NCI-H524 (cell line): ENCODE measurements around the gene LARGE2.

Experiments used
- DNase-seq, 2 experiments: peaks; one replicate each; lab custom pipeline; 2025; lab: John Stamatoyannopoulos, UW

Gene LARGE2

DNA sequence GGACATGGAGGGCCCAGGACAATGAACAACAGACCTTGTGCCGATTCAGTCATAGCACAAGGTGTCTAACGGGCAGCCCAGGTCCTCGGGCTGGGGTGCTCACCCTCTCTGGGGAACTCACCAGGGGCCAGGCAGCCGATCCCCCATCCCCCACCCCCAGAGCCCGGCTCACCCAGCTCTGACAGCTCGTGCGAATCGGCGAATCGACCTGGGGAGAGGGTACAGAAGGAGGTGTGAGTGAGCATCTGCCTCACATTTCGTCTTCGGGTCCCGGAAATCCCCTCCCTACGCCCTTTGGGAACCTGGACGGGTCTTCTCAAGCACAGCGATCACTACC, 5.2 kb upstream of the LARGE2 start:
- DNase-seq, result no peak

DNA sequence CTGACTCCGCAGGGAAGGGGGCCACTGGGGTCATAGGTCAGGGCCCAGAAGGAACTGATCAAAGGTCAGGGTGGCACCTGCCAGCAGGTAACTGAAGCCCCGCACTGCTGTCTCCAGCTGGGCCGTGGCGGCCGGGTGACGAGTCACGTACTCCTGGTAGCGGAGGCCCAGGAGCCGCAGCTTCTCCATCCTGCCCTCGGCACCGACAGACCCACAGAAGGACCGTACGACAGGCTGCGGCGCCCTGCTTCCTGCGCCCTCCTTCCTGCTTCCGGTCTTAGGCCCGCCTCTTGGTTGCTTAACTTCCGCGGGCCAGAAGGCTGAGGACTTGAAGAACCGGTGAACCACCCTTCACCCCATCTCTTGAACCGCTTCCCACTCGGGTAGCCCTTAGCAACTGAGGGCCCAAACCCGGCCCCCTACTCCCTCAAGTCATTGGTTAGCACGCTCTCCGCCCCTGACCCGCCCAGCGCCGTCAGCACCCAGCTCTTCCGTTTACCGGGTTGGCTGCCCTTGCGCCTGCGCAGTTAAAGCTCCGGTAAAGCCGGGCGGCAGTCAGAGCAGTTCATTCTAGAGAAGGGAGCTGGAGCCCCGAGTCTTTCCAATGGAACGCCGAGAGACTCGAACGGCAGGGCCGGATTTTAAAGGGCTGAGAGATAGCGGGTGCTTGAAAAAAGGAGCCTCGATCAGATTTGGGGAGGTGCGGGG, 4.7 kb upstream of the LARGE2 start, which contains the start of gene PEX16:
Gene PEX16 (minus strand): TSS at position 255 of the 708 bp plus-strand sequence. CDS start 66 bp downstream, at position 189.
- peak; percentile 96 to 97 for DNase-seq

DNA sequence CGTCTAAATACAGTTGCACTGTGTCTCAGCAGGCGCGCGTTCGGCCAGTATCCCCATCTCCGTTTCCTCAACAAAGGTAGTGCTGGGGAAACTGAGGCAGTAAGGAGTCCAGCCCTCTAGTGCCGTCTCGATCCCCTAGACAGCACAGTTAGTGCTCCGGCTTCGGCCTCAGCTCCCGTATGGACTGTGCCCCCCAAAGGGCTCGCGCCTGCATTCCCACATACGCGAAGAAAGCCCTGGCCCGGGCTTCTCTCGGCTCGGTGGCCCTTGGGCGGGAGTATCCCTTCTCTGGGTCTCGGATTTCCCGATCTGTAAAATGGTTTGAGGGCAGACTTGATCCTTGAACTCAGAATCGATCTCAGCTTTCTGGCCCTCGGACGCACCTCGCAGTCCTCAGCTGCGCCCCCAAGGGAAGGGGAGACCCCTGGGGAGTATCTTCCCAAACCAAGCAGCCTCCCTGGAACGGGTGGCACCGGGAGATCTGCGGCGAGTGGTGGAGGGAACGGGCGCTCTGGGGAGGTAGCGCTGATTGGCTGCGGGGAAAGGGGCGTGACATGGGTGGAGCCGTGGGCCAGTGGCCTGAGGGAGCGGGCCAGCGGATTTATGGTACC, 4.0 kb upstream of the LARGE2 start:
- DNase-seq, result peak; percentile 28 to 68

DNA sequence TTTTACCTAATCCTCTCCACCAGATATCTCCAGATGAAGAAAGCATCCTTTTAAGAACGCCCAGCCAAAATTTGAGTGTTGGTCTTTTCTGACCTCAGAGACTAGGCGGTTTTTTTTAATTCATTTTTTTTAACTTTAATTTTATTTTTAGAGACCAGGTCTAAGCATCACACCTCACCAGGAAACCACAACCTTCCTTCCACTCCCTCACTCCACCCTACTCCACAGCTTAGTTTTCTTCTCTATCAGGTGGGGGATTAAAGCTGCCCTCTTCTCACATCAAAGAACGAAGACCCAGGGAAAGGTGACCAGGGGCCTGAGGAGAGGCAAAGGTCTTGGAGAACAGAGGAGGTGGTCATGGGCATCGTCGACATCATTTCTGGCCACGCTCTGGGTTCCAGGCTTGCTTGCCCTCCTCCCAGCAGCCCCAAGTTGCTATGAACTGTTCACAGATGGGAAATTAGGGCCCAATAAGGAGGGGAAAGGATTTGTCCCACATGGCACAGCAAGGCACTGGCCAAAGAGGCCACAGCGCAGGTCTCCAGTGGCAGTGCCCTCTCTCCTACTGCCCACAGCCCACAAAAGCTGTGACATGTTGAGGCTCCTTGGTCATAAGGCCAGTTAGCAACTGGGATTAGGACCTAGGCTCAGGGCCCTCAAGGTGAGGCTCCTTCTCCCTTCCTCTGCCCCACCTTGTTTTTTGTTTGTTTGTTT, 3.3 kb upstream of the LARGE2 start:
- DNase-seq, result no peak

DNA sequence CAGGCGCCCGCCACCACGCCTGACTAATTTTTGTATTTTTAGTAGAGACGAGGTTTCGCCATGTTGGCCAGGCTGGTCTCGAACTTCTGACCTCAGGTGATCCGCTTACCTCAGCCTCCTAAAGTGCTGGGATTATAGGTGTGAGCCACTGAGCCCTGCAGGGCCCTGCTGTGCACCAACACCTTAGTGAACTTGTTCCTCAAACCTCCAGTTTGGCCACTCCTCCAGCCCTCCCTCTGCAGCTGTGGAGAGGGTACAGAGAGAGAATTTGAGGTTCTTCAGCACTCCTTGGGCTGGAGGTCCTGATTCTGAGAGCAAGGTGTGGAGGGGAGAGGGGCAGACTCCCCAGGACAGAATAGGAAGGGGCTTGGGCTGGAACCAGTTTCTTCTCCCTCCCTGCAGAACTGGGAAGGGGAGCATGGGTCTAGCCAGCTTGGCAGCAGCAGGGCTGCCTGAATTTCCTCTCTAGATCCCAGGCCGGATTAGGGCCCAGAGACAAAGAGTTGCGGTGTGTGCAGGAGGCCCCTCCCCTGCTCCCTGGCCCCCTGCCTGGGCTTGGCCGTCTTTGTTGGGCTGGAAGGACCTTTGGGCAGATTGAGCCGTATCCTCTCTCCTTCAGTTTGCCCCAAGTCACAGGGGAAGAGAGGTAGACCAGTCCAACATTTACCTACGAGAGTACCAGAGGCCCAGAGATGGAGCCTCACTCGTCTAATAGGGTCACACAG, 2.5 kb upstream of the LARGE2 start:
- DNase-seq, result no peak

DNA sequence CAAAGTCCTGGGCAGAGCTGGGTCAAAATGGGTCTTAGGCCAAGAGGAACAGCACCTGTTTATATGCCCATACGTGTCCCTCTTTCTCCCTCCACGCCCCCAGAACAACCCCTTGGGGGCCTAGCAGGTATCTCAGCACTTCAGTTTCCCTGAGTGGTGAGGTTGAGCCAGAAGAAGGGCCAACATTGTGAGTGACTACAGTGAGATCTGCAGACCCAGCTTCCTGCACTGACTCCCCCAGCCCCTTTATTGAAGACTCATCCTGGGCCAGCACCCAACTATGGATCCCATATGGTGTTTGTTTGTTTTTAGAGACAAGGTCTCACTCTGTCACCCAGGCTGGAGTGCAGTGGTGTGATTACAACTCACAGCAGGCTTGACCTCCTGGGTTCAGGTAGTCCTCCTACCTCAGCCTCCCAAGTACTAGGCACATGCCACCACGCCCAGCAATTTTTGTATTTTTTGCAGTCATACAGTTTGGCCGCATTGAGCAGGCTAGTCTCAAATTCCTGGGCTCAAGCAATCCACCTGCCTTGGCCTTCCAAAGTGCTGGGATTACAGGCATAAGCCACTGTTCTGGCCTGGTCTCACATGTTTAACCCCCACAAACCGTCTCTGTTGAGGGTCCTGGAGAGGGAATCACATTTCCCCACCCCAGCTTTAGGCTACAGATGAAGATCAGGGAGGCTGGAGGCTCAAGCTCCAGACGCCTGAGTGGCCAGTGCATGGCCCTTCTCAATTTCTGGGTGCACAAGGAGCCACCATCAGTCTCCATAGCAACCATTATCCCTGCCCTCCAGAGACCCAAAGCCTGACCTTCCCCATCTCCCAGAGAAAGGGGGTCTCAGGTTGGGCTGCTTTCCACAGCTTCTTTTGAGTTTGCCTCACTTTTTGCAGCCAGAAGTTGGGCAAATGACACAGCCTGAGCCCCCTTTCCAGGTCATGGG, 1.7 kb upstream of the LARGE2 start:
- no peak for DNase-seq

DNA sequence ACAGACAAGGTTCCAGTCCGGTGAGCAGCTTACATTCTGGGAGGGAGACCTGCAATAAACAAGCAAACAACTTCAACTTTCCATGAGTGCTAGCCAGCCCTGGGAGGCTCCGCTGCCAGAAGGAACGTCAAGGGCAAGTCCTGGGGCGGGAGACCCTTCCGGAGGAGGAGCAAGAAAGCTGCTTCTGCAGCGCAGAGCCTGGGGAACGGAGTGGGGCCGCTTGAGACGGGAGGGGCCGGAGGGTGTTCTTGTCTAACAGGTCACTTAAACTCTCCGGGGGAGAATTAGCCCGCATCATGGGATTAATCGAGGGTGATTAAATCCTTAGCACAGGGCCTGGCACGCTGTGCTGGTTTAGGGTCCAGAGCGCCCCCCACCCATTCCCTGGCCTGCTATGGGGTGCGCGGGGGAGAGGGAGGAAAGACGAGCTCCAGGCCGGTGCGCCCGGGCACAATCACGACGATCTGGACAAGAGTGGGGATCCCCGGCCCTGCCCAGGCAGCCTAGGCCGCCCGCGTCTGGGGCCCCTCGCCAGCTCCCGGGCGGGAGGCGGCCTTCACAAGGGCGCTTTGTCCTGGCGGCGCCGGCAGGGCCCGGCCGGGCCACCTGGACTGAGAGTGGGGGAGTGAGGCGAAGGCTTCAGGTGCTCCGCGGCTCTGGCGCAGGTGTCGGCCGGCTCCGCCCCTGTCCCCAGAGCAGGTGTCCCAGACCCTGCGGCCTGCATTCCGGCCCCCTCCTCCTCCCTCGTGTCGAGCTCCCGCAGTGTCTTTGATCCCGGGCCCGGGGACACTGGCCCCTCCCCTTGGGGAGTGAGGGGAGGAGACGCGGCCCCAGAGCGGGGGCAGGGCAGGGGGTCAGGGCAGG, 663 bp upstream of the LARGE2 start:
- peak; percentile 15 to 29 for DNase-seq

DNA sequence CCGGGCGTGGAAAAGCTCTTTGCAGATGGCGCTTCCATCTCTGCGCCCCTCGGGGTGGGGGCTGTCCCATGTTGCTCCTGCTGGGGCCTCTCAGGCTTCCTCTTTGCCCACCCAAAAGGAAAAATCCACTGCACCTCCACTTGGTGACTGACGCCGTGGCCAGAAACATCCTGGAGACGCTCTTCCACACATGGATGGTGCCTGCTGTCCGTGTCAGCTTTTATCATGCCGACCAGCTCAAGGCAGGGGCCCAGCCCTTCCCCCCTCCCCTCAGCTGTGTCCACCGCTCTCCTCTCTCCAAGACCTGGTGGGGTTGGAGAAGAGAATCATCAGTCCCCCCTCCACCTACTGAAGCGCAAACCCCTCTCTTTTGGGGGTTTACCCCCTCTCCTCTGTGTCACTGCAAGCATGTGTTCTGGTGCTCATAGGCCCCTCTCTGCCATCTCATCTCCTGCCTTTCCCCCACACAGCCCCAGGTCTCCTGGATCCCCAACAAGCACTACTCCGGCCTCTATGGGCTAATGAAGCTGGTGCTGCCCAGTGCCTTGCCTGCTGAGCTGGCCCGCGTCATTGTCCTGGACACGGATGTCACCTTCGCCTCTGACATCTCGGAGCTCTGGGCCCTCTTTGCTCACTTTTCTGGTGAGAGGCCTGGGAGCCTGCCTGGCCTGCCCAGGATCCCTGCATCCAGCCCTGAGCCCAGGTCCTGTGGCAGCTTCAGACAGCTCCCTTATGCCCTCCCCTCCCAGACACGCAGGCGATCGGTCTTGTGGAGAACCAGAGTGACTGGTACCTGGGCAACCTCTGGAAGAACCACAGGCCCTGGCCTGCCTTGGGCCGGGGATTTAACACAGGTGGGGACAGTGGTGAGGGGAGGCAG, 1.8 kb downstream of the LARGE2 start:
- DNase-seq, result no peak

DNA sequence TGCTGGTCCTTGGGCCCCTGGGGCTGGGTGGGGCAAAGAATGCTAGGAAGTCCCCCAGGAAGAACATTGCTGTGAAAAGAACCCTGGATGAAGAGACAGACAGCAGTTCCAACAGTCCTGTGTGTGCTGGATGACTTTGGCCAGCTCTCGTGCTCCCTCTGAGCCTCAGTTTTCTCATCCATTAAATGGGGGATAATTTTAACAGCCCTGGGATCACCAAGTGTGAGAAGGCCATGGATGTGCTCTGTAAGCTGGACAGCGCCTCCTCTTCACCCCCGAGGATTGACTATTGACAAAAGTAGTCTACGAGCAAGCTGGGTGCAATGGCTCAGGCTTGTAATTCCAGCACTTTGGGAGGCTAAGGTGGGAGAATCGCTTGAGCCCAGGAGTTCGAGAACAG, 2.5 kb downstream of the LARGE2 start:
- DNase-seq, result no peak

DNA sequence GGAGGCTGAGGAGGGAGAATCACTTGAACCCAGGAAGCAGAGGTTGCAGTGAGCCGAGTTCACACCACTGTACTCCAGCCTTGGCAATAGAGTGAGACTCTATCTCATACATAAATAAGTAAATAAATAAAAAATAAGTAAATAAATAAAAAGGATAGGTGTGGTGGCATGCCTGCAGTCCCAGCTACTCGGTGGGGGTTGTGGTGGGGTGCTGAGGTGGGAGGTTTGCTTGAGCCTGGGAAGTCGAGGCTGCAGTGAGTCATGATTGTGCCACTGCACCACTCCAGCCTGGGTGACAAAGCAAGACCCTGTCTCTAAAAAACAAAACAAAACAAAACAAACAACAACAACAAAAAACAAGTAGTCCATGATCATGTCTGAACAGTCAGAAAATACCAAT, 3.1 kb downstream of the LARGE2 start:
- no peak for DNase-seq

DNA sequence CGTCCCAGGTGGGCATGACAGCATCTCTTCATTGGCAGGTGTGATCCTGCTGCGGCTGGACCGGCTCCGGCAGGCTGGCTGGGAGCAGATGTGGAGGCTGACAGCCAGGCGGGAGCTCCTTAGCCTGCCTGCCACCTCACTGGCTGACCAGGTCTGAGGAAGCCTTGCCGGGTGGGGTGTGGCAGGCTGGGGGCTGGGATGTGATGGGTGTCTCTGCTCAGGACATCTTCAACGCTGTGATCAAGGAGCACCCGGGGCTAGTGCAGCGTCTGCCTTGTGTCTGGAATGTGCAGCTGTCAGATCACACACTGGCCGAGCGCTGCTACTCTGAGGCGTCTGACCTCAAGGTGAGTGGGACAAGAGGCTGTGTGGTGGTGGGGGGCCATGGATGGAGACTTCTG, 3.5 kb downstream of the LARGE2 start:
- DNase-seq, result no peak

DNA sequence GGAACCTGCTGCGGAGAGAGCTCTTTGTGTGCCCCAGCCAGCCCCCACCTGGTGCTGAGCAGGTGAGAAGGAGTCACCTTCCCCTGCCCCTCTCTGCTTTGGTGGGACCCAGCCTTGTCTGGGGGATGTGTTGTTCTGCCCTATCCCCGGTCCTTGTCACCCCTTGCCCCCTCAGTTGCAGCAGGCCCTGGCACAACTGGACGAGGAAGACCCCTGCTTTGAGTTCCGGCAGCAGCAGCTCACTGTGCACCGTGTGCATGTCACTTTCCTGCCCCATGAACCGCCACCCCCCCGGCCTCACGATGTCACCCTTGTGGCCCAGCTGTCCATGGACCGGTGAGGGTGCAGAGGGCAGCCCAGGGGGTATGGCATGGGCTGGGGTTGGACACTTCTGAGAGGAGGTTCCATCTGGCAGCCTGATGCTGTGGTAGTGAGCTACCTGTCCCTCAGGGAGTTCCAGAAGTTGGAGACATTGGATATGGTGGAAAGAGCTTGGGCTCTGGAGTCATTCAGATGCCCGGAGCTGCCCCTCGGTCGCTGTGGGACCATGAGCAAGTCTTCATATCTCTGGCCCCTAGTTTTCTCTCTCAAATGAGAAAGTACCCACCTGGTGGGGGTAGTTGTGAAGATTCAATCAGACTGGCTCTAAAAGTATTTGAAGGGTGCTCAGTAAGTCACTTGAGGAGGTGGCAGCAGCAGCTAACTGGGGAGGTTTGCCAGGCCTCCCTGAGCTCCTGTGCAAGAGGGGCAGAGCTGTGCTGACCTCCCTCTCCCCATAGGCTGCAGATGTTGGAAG, 4.3 kb downstream of the LARGE2 start:
- DNase-seq, result no peak

DNA sequence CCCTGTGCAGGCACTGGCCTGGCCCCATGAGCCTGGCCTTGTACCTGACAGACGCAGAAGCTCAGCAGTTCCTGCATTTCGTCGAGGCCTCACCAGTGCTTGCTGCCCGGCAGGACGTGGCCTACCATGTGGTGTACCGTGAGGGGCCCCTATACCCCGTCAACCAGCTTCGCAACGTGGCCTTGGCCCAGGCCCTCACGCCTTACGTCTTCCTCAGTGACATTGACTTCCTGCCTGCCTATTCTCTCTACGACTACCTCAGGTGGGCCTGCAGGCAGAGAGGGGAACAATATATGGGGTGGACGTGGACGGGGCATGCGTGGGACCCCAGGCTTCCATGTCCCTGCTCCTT, 4.9 kb downstream of the LARGE2 start:
- DNase-seq, result no peak

DNA sequence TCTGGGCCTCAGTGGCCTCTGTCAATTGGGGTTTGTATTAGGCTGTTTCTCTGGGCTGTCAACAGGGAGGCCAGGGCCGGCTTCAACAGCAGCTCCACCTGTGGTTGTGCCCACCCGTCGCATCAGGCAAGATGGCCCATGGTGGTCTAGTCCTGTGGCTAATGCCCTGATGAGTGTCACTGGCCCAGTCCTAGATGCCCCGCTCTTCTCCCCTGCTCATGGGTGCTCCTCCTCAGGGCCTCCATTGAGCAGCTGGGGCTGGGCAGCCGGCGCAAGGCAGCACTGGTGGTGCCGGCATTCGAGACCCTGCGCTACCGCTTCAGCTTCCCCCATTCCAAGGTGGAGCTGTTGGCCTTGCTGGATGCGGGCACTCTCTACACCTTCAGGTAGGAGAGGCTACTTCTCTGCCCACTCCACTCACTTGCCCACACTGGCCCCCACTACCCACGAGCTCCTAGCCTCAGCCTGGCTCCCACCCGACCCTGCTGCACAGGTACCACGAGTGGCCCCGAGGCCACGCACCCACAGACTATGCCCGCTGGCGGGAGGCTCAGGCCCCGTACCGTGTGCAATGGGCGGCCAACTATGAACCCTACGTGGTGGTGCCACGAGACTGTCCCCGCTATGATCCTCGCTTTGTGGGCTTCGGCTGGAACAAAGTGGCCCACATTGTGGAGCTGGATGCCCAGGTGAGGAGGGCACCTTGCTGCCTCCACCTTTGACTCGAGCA, 5.4 kb downstream of the LARGE2 start:
- DNase-seq, result no peak

DNA sequence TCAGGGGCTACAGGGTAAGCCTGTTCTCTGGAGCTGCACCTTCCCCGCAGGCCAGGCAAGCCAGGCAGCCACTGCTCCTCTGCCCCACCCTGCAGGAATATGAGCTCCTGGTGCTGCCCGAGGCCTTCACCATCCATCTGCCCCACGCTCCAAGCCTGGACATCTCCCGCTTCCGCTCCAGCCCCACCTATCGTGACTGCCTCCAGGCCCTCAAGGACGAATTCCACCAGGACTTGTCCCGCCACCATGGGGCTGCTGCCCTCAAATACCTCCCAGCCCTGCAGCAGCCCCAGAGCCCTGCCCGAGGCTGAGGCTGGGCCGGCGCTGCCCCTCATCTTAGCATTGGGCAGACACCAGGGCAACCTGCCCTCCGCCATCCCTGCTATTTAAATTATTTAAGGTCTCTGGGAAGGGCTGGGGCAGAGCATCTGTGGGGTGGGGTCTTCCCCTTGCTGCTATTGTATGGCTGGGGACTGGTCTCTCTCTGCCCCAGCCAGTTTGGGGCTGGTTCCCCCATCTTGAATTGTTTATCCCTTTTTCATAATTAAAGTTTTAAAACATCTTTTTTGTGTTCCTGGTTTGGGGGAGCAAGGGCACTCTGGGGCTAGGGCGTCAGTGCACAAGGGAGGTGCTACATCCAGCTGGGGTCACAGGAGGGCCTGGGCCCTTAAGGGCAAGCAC, 6.2 kb downstream of the LARGE2 start:
- DNase-seq, result no peak

DNA sequence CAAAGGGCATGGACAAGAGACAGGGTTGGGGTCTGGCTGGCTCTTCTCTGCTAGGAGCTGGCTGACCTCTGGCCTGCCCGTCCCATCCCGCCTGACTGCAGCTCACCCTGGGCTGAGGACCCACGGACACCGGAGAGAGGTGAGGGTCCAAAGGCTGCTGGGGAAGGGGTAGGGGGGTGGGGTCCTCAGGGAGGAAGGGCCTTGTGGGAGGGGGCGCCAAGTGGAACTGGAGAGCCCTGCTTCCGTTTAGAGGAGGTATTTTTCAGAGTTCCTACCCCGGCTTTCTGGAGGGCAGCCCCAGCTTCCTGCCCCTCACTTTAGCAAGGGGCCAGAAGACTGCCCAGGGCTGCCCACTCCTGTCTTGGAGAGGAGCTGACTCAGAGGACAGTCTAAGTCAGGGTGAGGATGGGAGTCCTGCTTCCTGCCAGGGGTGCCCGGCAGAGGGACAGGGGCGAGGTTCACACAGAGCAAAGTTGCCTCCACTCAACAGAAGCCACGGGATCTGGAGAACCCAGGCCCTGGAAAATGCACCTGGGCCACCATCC, 7.1 kb downstream of the LARGE2 start:
- no peak for DNase-seq
